Daoy (cell line): ENCODE measurements around the gene RNF213. TPM values are rescaled to one million over a fixed set of nuclear protein-coding genes. Genes with fewer than 3 reads are reported as not detected.

Source experiments
- DNase-seq: peaks from one replicate; pipeline ENCODE4 v3.0.0-alpha.2; 2015; ENCODE audit warnings: low read depth
- total RNA-seq: library from RNA; depleted of rRNA; stranded (reverse); fragments of >200 nt; shearing (Covaris generic); gene quantifications from 2 replicates; pipeline ENCODE4 v1.2.3, GENCODE V29; 2014; rRNA removed

The RNF213 gene
- 19.0 and 22.2 TPM in 2 replicates for total RNA-seq

DNA sequence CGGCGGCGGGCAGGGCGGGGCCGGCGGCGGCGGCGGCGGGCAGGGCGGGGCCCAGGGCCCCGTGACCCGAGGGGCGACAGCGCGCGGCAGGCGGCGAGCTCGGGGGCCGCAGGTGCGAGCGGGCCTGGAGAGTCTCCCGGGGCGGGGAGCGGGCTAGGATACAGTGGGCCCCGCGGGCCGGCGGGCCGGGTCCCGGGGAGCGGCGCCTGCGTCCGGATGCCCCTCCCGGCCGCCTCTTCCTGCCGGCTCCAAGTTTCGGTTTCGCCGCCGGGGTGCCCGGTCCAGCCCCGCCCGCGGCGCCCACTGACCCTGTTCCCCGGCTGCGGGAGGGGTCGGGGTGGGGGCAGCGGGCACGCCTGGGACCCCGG, at the start of gene RNF213:
Gene RNF213 (plus strand): TSS at position 62 of the 368 bp plus-strand sequence. CDS start 2,830 bp downstream, outside the sequence.
- DNase-seq: peak; percentile 41

DNA sequence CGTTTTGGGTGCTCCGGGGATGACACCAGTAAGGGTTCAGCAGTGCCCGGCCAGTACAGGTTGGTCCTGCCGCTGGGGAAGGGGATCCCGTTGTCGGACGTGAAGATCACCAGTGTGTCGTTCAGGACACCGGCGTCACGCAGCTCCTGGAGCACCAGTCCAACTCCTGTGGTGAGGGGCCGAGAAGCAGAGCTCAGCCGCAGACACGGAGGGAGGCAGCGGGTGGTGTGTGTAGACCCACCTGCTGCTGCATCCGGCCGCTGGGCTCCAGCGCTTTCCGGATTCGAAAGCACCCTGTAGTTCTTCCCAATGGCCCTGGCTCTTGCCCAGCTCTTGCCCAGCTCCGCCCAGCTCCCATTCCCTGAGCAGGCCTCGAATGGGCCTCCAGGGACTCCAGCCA, 48.5 kb upstream of the RNF213 start:
- no peak for DNase-seq

DNA sequence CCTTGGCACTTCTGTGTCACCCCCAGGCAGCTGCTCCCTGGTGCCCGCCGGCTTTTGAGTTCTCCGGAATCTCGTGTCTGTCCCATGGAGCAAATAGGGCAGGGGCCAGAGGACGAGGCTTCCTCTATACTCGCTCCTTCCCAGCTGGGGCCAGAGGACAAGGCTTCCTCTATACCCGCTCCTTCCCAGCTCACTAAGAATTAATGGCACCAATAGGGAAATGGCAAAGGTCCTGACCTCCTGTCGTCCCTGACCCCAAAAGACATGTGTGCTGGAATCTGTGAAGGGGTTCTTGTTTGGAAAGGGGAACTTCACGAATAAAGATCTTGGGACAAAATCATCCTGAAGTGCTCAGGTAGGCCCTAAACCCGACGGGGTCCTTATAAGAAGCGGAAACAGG, 48.1 kb upstream of the RNF213 start:
- DNase-seq: no peak

DNA sequence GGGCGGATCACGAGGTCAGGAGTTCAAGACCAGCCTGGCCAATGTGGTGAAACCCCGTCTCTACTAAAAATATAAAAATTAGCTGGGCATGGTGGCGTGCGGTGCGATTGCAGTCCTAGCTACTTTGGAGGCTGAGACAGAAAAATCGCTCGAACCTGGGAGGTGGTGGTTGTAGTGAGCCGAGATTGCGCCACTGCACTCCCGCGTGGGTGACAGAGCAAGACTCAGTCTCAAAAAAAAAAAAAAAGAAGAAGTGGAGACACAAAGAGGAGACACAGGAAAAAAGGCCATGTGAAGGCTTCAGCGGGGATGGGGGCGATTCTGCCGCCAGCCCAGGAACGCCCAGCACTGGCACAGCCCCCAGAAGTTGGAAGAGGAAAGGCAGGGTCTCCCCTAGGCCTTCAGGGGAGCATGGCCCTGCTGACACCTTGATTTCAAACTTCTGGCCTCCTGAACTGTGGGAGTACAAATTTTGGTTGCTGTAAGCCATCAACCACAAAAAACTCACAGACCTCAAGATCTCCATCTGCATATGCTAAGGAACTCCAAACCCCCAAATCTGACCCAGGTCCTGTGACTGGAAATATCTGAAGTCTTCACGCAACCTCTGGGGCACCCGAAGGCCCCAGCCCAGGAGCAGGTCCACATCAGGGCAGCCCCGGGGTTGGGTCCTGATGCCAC, 47.5 kb upstream of the RNF213 start:
- no peak for DNase-seq

DNA sequence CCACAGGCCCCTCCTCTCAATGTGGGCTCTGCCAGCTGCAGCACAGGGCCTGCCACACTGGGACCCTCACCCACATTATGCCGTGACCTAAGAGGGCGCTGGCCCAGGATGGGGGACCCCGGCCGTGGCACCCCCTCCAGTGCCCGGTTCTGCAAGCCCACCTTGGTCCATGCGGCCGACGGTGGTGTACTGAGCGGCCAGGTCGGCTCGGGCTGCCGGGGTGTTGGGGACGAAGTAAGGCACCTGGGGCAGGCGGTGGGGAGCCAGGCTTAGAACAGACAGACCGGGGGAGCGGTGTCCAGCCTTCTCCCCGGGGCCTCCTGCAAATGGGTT, 47.0 kb upstream of the RNF213 start:
- DNase-seq: no peak

DNA sequence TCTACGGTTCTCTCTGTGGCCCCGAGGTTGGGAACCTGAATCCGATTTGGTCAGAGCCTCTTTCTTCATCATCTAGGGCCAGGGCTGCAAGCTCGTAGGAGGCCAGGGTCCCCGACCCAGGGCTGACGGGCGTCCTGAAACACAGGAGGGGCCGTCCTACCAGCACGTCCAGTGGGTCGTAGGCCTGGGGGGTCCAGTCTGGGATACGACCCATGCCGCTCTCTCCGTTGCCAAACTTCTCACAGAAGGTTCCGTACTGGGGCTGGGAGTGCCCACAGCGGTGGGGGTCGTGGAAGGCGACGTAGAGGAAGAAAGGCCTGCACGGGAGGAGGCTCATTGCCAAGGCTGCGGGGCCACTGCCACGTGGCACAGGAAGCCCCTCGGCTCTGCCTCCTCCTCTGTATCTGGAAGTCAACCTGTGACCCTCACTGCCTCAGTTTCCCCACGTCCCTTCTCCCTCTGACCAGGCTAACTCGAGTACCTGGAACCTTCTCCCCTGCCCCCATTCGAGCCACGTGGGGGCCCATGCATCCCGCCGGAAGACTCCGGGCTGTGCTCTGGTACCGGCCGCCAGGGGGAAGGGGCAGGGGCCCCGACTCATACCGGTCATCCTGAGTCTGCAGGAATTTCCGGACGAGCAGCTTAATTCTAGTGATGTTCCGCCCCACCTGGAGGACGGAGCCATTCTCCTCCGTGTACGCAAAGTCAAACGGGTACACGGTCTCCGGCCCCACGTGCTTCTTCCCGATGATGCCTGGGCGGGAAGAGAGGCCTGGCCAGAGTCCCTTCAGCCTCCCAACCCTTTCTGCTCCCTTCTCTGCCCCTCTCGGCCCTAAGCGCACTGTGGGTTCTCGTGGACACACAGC, 46.4 kb upstream of the RNF213 start:
- DNase-seq: no peak

DNA sequence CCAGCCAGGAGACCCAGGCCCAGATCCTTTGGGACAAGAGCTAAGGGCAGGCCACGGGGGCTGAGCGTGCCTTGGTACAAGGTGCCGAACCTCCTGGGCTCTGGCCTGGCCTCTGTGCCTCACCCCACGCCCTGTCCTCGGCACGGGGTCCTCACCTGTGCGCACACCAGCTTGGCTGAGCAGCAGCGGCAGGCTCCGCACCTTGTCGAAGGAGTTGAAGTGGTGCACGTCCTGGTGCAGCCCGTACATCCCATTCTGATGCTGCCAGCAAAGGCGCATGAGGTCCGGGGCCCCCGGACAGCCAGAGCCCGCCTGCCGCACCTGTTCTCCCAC, 45.8 kb upstream of the RNF213 start:
- no peak for DNase-seq

DNA sequence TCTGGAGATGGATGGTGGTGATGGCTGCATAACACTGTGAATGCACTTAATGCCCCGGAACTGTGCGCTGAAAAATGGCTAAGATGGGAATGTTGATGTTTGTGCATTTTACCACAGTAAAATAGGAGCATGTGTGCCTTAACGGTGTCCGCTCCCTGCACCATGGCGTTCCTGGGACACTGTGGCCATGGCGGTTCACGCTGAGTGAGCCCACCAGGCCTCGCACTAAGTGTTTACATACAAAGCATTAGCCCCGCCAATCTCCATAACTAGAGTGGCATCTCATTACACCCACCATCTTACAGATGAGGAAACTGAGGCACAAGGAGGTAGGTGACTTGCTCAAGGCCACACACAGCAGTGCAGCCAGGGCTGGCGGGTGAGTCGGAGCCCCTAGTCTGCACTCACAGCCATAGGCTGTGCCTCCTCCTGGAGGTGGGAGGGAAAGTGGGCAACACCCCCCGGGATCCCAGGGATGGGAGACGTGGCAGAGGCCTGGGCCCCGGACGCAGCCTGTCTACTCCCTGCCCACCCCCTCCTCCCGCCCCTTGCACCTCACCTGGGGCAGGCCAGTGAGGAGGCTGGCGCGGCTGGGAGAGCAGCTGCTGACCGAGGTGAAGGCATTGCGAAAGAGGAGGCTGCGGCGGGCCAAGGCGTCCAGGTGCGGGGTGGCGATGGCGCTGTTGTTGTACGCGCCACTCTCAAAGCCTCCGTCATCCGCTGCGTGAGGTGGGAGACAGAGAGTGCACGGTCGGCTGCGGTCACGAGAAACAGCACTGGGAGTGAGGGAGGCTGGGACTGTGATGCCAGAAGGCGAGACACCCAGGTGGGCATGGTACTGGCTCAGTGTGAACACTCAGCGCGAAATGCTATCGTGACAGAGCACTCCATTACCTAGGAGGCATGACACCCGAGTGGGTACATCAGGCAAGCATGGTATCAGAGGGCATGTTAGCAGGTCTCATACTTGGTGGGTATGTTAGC, 43.9 kb upstream of the RNF213 start:
- no peak for DNase-seq

DNA sequence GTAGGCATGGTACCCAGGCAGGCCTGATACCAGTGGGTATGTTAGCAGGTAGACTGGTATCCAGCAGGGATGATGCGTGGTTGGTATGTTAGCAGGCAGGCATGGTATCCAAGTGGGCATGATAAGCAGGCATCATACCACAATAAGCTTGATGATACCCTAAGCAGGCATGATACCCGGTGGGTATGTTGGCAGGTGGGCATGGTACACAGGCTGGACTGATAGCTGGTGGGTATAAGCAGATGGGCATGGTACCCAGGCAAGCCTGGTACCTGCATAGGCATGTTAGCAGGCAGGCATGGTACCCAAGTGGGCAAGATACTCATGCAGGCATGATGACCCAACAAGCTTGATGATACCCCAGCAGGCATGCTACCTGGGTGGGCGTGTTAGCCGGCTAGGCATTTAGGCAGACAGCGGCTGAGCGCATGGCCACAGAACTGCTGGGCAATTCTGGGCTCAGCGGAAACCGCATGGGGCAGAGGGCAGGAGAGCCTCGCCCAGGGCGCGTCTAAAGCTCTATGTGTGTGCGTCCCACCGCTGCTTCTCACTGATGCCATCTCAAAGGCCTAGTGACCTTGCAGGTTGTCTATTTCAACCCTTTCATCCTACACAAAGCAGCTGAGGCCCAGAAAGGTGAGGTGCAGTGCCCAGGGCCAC, 42.8 kb upstream of the RNF213 start:
- no peak for DNase-seq

DNA sequence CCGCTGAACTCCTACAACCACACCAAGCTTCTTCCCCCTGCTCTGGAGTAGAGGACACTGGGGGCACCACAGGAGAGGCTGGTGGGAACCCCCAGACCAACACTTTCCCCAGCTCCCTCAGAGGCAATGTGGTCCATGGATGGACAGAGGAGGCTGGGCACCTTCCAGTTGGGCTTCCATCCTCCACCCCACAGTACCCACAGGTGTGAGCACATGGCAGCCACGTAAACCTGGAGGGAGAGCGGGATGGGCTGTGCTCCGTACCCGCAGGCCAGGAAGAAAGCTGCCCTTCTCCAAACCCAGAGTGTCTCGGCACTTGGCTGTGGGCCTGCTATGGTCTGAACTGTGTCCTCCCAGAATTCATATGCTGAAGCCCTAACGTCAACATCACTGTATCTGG, 42.3 kb upstream of the RNF213 start:
- no peak for DNase-seq

DNA sequence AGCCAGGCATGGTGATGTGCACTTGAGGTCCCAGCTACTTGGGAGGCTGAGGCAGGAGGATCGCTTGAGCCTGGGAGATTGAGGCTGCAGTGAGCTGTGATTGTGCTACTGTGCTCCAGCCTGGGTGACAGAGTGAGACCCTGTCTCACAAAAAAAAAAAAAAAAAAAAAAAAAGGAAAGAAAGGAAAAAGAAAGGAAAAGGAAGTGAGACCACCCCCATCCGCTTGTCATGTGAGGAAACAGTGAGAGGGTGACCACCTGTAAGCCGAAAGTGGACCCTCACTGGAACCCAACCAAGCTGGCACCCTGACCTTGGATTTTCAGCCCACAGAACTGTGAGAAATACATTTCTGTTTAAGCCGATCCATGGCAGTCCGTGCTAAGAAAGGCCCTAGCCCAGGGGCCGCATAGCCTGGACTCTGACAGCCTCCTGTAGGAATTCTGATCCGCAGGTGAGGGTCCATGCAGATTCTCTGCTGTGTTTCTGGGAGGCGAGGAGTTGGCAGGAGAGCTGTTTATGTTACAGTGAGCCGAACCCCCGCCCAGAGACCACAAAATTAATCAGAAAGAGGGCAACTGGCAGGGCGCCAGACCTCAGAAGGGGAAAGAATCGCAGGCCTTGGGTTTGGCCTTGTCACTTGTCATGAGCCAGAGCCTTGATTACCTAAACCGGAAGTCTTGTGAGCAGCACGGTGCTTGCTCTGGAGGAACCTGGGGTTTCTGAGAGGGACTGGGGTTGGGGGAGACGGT, 41.5 kb upstream of the RNF213 start:
- peak; percentile 89 for DNase-seq

DNA sequence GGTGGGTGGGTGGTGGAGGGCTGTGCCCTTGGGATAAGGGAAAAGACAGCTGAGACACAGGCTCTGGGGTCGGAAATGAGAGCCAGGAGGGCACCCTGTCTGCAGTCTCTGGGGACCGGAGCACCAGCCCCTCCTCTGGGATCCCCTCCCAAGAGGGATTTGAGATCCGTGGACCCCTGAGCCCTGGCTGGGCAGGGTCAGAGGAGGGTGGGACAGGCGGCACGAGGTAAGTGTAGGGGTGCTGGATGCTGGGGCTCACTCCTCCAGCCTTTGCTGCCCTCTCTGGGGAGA, 40.9 kb upstream of the RNF213 start:
- DNase-seq: no peak

DNA sequence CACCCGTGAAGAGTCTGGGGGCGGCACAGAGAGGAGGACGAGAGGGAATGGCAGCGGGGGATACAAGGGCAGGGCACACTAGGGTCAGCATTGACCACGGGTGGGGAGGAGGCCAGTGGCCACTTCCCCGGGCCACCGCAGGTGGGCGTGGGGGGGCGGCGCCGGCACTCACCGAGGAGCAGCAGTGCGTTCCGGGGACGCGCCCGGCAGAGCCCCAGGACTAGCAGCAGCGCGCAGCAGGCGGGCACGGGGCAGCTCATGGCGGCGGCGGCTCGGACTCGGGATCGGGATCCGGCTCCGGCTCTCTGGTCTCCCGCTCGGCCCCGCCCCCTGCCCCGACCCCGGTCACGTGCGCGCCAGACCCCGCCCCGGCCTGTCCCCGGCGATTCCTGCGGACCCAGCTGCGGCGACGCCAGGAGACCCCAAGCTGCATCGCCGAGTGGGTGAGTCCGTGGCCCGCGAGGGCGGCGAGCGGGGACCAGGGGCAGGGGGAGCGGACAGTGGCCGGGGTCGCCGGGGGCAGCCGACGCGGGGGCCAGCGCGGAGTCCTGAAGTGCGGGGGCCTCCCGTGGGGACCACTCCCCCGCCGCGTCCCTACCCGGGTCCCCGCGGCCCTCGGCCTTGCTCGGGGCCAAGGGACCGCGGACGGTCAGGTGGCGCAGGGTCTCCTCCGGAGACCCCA, 40.5 kb upstream of the RNF213 start, which contains the start of the genes SGSH and SLC26A11:
Gene SGSH (minus strand): TSS at position 280 of the 682 bp plus-strand sequence. CDS start 20 bp downstream, at position 260.
Gene SLC26A11 (plus strand): TSS at position 374 of the 682 bp plus-strand sequence. CDS start 1,134 bp downstream, outside the sequence.
- DNase-seq: peak; percentile 66

DNA sequence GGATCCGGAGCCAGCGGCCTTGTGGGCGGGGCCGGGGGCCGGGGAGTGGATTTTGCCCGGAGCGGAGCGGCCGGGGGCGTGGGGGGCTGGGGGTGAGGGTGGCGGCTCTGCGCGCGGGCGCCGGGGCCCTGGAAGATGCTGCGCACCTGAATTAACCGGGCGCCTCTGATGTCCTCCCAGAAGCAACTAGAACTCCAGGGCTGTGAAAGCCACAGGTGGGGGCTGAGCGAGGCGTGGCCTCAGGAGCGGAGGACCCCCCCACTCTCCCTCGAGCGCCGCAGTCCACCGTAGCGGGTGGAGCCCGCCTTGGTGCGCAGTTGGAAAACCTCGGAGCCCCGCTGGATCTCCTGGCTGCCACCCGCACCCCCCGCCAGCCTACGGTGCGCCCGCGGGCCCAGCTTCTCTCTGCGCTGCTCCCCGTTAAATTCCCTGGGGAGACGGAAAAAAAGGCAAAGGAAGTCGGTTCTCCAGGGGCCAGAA, 39.9 kb upstream of the RNF213 start:
- DNase-seq: no peak

DNA sequence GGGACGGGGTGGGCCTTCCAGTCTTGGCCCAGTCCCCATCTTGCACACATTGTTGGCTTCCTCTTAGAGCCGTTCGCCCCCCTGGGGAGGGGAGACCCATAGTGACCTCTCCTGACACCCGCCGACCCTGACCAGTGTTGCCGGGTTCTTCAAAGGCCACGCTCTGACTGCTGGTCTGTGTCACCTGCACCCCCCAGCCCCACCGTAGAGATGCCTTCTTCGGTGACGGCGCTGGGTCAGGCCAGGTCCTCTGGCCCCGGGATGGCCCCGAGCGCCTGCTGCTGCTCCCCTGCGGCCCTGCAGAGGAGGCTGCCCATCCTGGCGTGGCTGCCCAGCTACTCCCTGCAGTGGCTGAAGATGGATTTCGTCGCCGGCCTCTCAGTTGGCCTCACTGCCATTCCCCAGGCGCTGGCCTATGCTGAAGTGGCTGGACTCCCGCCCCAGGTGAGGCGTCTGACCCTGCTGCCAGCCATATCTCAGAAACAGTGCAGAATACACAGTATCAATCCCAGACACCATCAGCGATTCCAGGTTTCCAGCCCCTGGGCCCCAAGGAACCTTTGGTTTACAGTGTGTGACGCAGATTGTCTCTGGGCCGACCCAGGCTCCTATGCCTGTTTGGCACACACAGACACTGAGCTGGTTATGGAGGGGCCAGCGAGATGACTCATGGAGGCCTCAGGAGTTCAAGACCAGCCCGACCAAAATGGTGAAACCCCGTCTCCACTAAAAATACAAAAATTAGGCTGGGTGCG, 39.1 kb upstream of the RNF213 start:
- no peak for DNase-seq

DNA sequence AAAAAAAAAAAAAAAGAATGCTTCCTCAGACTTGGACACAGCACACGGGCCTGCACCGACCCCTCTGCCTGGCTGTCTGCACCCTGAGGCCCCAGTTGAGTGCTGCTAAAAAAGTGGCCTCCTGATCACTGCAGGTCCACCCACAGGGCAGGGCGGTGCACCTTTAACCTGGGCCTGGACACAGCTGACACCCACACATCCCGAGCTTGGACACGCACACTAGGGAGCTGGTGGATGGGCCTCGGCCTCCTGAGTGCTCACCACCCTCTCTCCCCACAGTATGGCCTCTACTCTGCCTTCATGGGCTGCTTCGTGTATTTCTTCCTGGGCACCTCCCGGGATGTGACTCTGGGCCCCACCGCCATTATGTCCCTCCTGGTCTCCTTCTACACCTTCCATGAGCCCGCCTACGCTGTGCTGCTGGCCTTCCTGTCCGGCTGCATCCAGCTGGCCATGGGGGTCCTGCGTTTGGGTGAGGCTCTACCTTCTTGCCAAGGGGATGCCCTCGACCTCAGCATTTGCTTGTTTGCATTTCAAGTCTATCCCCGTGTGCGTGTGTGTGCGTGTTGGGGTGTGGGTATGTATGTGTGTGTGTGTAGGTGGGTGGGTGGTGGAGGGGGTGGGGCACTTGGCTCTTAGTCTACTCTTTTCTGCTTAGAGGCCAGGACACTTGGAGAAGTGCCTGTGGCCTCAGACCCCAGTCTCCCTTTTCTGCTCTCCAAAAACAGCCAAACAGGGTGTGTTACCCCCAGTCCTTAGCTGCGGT, 38.1 kb upstream of the RNF213 start:
- no peak for DNase-seq

DNA sequence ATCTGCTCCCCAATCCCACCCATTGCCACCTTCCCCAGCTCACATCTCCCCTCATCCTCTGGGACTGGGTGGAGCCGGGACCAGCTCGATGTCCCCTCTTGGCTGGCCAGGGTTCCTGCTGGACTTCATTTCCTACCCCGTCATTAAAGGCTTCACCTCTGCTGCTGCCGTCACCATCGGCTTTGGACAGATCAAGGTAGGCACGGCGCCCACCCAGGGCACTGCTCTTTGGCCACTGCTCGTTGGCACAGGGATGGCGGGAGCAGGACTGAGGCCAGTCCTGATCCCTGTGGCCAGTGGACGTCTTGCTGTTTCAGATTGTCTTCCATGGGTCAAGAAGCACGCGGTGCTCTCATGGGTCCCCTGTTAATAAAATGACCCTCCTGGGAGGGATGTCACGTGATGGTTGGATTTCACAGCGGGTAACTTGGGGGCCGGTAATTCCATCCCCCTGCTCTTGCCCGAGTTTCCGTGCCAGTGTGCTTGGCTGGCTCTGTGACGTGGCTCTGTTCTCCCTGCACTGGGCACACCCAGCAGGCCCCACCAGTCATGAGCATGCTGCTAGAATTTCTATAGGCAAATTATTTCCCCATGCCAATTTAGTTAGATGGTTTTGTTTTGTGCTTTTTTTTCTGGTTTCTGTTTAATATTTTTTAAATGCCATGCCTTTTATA, 37.4 kb upstream of the RNF213 start:
- no peak for DNase-seq
